Spleen (tissue), 7 donors: ENCODE data around the gene SSH2.

Experiments used
- POLR2A ChIP-seq, 3 donors: fragments of 450-650 bp; IDR thresholded peaks; one replicate each; pipeline ENCODE4 v1.5.1; 2017; ENCODE audit warnings: antibody characterized with exemption in 3 of 3, mild to moderate bottlenecking in 1 of 3
- TF ChIP-seq, protein P1 (sequence below), 11 experiments: fragments of 200-600 bp in 7 of 11; fragments of 450-650 bp in 4 of 11; sonication (generic) in 4 of 11; IDR thresholded peaks in 8 of 11; conservative IDR thresholded peaks in 3 of 11; 1 replicate in 7 of 11; 2 replicates in 4 of 11; pipeline versions ENCODE4 v1.4.0 to v1.8.0; 2016 to 2021; ENCODE audit warnings: antibody characterized with exemption in 11 of 11, inconsistent platforms in 4 of 11, mild to moderate bottlenecking in 1 of 11
- donor health status: DM: no; HTN: no; CAD: no; lungs with moderate emphysema.
- donor health status: DM: no; HTN: no; CAD: no.
- donor health status: DM: no; HTN: no; CAD: no.

GRCh38 chr17:29748400-29748799 lies 181.6 kb downstream of the SSH2 start:
- TF ChIP-seq, protein P1, sequence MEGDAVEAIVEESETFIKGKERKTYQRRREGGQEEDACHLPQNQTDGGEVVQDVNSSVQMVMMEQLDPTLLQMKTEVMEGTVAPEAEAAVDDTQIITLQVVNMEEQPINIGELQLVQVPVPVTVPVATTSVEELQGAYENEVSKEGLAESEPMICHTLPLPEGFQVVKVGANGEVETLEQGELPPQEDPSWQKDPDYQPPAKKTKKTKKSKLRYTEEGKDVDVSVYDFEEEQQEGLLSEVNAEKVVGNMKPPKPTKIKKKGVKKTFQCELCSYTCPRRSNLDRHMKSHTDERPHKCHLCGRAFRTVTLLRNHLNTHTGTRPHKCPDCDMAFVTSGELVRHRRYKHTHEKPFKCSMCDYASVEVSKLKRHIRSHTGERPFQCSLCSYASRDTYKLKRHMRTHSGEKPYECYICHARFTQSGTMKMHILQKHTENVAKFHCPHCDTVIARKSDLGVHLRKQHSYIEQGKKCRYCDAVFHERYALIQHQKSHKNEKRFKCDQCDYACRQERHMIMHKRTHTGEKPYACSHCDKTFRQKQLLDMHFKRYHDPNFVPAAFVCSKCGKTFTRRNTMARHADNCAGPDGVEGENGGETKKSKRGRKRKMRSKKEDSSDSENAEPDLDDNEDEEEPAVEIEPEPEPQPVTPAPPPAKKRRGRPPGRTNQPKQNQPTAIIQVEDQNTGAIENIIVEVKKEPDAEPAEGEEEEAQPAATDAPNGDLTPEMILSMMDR (IDR thresholded peaks at IDR 0.05 in 8 of 11, conservative IDR thresholded peaks at IDR 0.05 in 3 of 11), result no peak
- no peak for TF ChIP-seq POLR2A (IDR thresholded peaks at IDR 0.05)
